Stimulated activated CD8-positive, alpha-beta memory T cell treated with anti-CD3 and anti-CD28 coated beads, Interleukin-12 subunit alpha, Interleukin-12 subunit beta, amount 100 ng/mL, for 4 hours (primary cell): ENCODE measurements around the gene SDHB.
A peak's percentile ranks its signal among the peaks of the same experiment; 100 is the strongest.

Experiments used
- DNase-seq: peaks from one replicate; pipeline ENCODE4 v3.0.0-alpha.2; 2020; ENCODE audit warnings: low read depth

SDHB gene

GRCh38 chr1:17012775-17013490 lies 40.9 kb downstream of the SDHB start:
- no peak for DNase-seq

- DNase-seq = peak; percentile 79
These were observed 42.2 kb downstream of the SDHB start, which contains the start of gene ATP13A2 for GRCh38 chr1:17011439-17012307. Gene ATP13A2 (minus strand): TSS chr1:17011928. CDS start chr1:17011738, 190 bp downstream.

- DNase-seq = no peak
These were observed 42.8 kb downstream of the SDHB start for GRCh38 chr1:17011092-17011438.

GRCh38 chr1:17009706-17010105 lies 44.1 kb downstream of the SDHB start:
- DNase-seq = no peak

GRCh38 chr1:17008208-17008855 lies 45.5 kb downstream of the SDHB start:
- DNase-seq = no peak

- no peak for DNase-seq
These were observed 46.7 kb downstream of the SDHB start for GRCh38 chr1:17007121-17007520.

GRCh38 chr1:17005365-17005740 lies 48.5 kb downstream of the SDHB start:
- no peak for DNase-seq

- no peak for DNase-seq
These were observed 49.1 kb downstream of the SDHB start for GRCh38 chr1:17004466-17005364.

- no peak for DNase-seq
These were observed 51.3 kb downstream of the SDHB start for GRCh38 chr1:17002524-17002902.

- no peak for DNase-seq
These were observed 51.9 kb downstream of the SDHB start for GRCh38 chr1:17001760-17002523.

- DNase-seq = no peak
These were observed 54.0 kb downstream of the SDHB start for GRCh38 chr1:16999863-17000262.

- DNase-seq = no peak
These were observed 55.2 kb downstream of the SDHB start for GRCh38 chr1:16998589-16998988.

GRCh38 chr1:16996845-16997244 lies 57.0 kb downstream of the SDHB start:
- no peak for DNase-seq

GRCh38 chr1:16993521-16994038 lies 60.3 kb downstream of the SDHB start:
- DNase-seq = no peak

GRCh38 chr1:16992675-16993074 lies 61.2 kb downstream of the SDHB start:
- no peak for DNase-seq

- DNase-seq = no peak
These were observed 61.7 kb downstream of the SDHB start for GRCh38 chr1:16992102-16992501.

- no peak for DNase-seq
These were observed 62.3 kb downstream of the SDHB start for GRCh38 chr1:16991571-16991970.

- no peak for DNase-seq
These were observed 64.0 kb downstream of the SDHB start for GRCh38 chr1:16989676-16990391.

GRCh38 chr1:16988210-16988609 lies 65.6 kb downstream of the SDHB start:
- DNase-seq = no peak

GRCh38 chr1:16986962-16987361 lies 66.9 kb downstream of the SDHB start:
- no peak for DNase-seq
